Activated T-helper 1 cell treated with anti-CD3 and anti-CD28 coated beads, Interleukin-2, amount 50 U/mL, for 16 hours (primary cell): ENCODE measurements around the gene SALL1.

Source experiments
- DNase-seq, 2 donors: peaks; one replicate each; pipeline ENCODE4 v3.0.0-alpha.2; 2020; ENCODE audit warnings: low read depth in 1 of 2, low spot score in 1 of 2

The SALL1 gene

GRCh38 chr16:51143196-51143977 lies 7.7 kb downstream of the SALL1 start:
- DNase-seq: no peak

- DNase-seq: no peak
Observed at GRCh38 chr16:51141541-51141940, 9.5 kb downstream of the SALL1 start.

- no peak for DNase-seq
Observed at GRCh38 chr16:51141106-51141505, 10.0 kb downstream of the SALL1 start.

- no peak for DNase-seq
Observed at GRCh38 chr16:51140112-51140511, 11.0 kb downstream of the SALL1 start.

GRCh38 chr16:51139568-51139967 lies 11.5 kb downstream of the SALL1 start:
- DNase-seq: no peak

- DNase-seq: no peak
Observed at GRCh38 chr16:51138178-51138577, 12.9 kb downstream of the SALL1 start.

- DNase-seq: no peak
Observed at GRCh38 chr16:51137097-51137496, 14.0 kb downstream of the SALL1 start.

- DNase-seq: no peak
Observed at GRCh38 chr16:51134876-51135275, 16.2 kb downstream of the SALL1 start.

GRCh38 chr16:51134269-51134812 lies 16.7 kb downstream of the SALL1 start:
- DNase-seq: no peak

GRCh38 chr16:51133688-51134087 lies 17.4 kb downstream of the SALL1 start:
- no peak for DNase-seq

- DNase-seq: no peak
Observed at GRCh38 chr16:51133183-51133582, 17.9 kb downstream of the SALL1 start.

GRCh38 chr16:51132490-51133115 lies 18.5 kb downstream of the SALL1 start:
- no peak for DNase-seq

GRCh38 chr16:51131619-51132018 lies 19.5 kb downstream of the SALL1 start:
- no peak for DNase-seq

- no peak for DNase-seq
Observed at GRCh38 chr16:51129105-51129504, 22.0 kb downstream of the SALL1 start.

- no peak for DNase-seq
Observed at GRCh38 chr16:51125992-51126391, 25.1 kb downstream of the SALL1 start.

GRCh38 chr16:51124896-51125295 lies 26.2 kb downstream of the SALL1 start:
- DNase-seq: no peak

GRCh38 chr16:51121850-51122249 lies 29.2 kb downstream of the SALL1 start:
- DNase-seq: no peak

GRCh38 chr16:51120730-51121347 lies 30.2 kb downstream of the SALL1 start:
- DNase-seq: no peak

GRCh38 chr16:51119973-51120729 lies 30.9 kb downstream of the SALL1 start:
- DNase-seq: no peak

- no peak for DNase-seq
Observed at GRCh38 chr16:51119556-51119955, 31.5 kb downstream of the SALL1 start.

GRCh38 chr16:51116353-51116752 lies 34.7 kb downstream of the SALL1 start:
- DNase-seq: no peak
